WTC11 (cell line): ENCODE results near the gene DNAH14. TPM values are rescaled to one million over a fixed set of nuclear protein-coding genes. Genes with fewer than 3 reads are reported as not detected.

Source experiments
- ATAC-seq: fragments of 200-7000 bp; cut with Tn5 transposase; 2 replicates; pipeline ENCODE4 v1.10.0; 2021; ENCODE audit warnings: mild to moderate bottlenecking, moderate library complexity
- CTCF ChIA-PET: fragments of 300-600 bp; sonication (Branson Sonifier 250); formaldehyde crosslinking; loops from one replicate; lab custom pipeline; 2021; ENCODE audit warnings: antibody characterized with exemption; lab: Charles Lee
- POLR2A ChIA-PET: fragments of 350-600 bp; sonication (Branson Sonifier 250); formaldehyde crosslinking; loops from one replicate; lab custom pipeline; 2021; ENCODE audit warnings: antibody characterized with exemption; lab: Charles Lee
- DNase-seq: peaks from one replicate; pipeline ENCODE4 v3.0.0; 2021; ENCODE audit warnings: low spot score
- H3K27ac Mint-ChIP-seq: 2 replicates; pipeline ENCODE4 v1.8.0; 2021; ENCODE audit warnings: mixed read lengths
- H3K27me3 Mint-ChIP-seq: 2 replicates; pipeline ENCODE4 v1.8.0; 2021; ENCODE audit warnings: low read depth, mild to moderate bottlenecking, moderate library complexity, mixed read lengths
- H3K36me3 Mint-ChIP-seq: 2 replicates; pipeline ENCODE4 v1.8.0; 2021; ENCODE audit warnings: mixed read lengths
- H3K4me1 Mint-ChIP-seq: 2 replicates; pipeline ENCODE4 v1.8.0; 2022; ENCODE audit warnings: mixed read lengths
- H3K4me3 Mint-ChIP-seq: 2 replicates; pipeline ENCODE4 v1.8.0; 2021; ENCODE audit warnings: mild to moderate bottlenecking, moderate library complexity, mixed read lengths
- H3K9me3 Mint-ChIP-seq: 2 replicates; pipeline ENCODE4 v1.8.0; 2021; ENCODE audit warnings: mixed read lengths
- ATF1 ChIP-seq: sonication (generic); formaldehyde crosslinking; IDR thresholded peaks from 2 replicates; pipeline ENCODE4 v1.8.1; 2023; ENCODE audit warnings: mild to moderate bottlenecking, moderate library complexity, missing genetic modification reagents
- EMX1 ChIP-seq: fragments of 250-450 bp; sonication (Bioruptor Pico); IDR thresholded peaks from 2 replicates; pipeline ENCODE4 v1.8.0; 2021; ENCODE audit warnings: mild to moderate bottlenecking
- ETV6 ChIP-seq: sonication (generic); formaldehyde crosslinking; IDR thresholded peaks from 2 replicates; pipeline ENCODE4 v1.8.1; 2022; ENCODE audit warnings: mild to moderate bottlenecking, missing genetic modification reagents
- FOXK1 ChIP-seq: sonication (generic); formaldehyde crosslinking; IDR thresholded peaks from 2 replicates; pipeline ENCODE4 v1.8.0; 2022; ENCODE audit warnings: mild to moderate bottlenecking, moderate library complexity, missing genetic modification reagents
- NFATC4 ChIP-seq: fragments of 250-450 bp; sonication (Bioruptor Pico); IDR thresholded peaks from 2 replicates; pipeline ENCODE4 v1.9.0; 2021; ENCODE audit warnings: mild to moderate bottlenecking
- NR3C1 ChIP-seq: sonication (generic); formaldehyde crosslinking; conservative IDR thresholded peaks from 2 replicates; pipeline ENCODE4 v1.8.1; 2023; ENCODE audit warnings: low read depth, mild to moderate bottlenecking, missing genetic modification reagents
- SMAD4 ChIP-seq: sonication (generic); formaldehyde crosslinking; IDR thresholded peaks from 2 replicates; pipeline ENCODE4 v1.8.0; 2022; ENCODE audit warnings: mild to moderate bottlenecking, missing genetic modification reagents
- TCF7 ChIP-seq: sonication (generic); formaldehyde crosslinking; IDR thresholded peaks from 2 replicates; pipeline ENCODE4 v1.8.0; 2022; ENCODE audit warnings: mild to moderate bottlenecking, low read depth, missing genetic modification reagents, moderate library complexity
- TEAD1 ChIP-seq: sonication (generic); formaldehyde crosslinking; IDR thresholded peaks from 2 replicates; pipeline ENCODE4 v1.8.0; 2022; ENCODE audit warnings: mild to moderate bottlenecking, missing genetic modification reagents
- ZNF232 ChIP-seq: sonication (generic); formaldehyde crosslinking; IDR thresholded peaks from 2 replicates; pipeline ENCODE4 v1.8.0; 2022; ENCODE audit warnings: mild to moderate bottlenecking, missing genetic modification reagents
- ZNF416 ChIP-seq: fragments of 250-450 bp; sonication (Bioruptor Pico); IDR thresholded peaks from 2 replicates; pipeline ENCODE4 v1.9.0; 2021; ENCODE audit warnings: mild to moderate bottlenecking, inconsistent platforms
- total RNA-seq: library from RNA; stranded (reverse); gene quantifications from 3 replicates; pipeline ENCODE4 v1.2.3, GENCODE V29; 2021
- TF ChIP-seq, protein P1 (sequence below): sonication (generic); formaldehyde crosslinking; IDR thresholded peaks from 2 replicates; pipeline ENCODE4 v1.8.0; 2022; ENCODE audit warnings: mild to moderate bottlenecking, missing genetic modification reagents
- TF ChIP-seq, protein P2 (sequence below): sonication (generic); formaldehyde crosslinking; IDR thresholded peaks from 2 replicates; pipeline ENCODE4 v1.8.1; 2023; ENCODE audit warnings: mild to moderate bottlenecking, missing genetic modification reagents, moderate library complexity
- TF ChIP-seq, protein P3 (sequence below): sonication (generic); formaldehyde crosslinking; IDR thresholded peaks from 2 replicates; pipeline ENCODE4 v1.8.1; 2022; ENCODE audit warnings: mild to moderate bottlenecking, moderate library complexity, missing genetic modification reagents
- TF ChIP-seq, protein P4 (sequence below): sonication (generic); formaldehyde crosslinking; IDR thresholded peaks from 2 replicates; pipeline ENCODE4 v1.8.0; 2022; ENCODE audit warnings: mild to moderate bottlenecking, missing genetic modification reagents
- TF ChIP-seq, protein P5 (sequence below): fragments of 200-600 bp; IDR thresholded peaks from 2 replicates; pipeline ENCODE4 v1.8.0; 2022; ENCODE audit warnings: antibody characterized with exemption
- TF ChIP-seq, protein P6 (sequence below): sonication (generic); formaldehyde crosslinking; IDR thresholded peaks from 2 replicates; pipeline ENCODE4 v1.8.1; 2023; ENCODE audit warnings: mild to moderate bottlenecking, missing genetic modification reagents
- TF ChIP-seq, protein P7 (sequence below): sonication (generic); formaldehyde crosslinking; IDR thresholded peaks from 2 replicates; pipeline ENCODE4 v1.8.0; 2023; ENCODE audit warnings: missing genetic modification reagents, mild to moderate bottlenecking, borderline replicate concordance
- TF ChIP-seq, protein P8 (sequence below): sonication (generic); formaldehyde crosslinking; IDR thresholded peaks from 2 replicates; pipeline ENCODE4 v1.8.0; 2023; ENCODE audit warnings: missing genetic modification reagents

DNAH14 gene
- total RNA-seq, 1 experiment from 2014 or later = 34.1 TPM

DNA sequence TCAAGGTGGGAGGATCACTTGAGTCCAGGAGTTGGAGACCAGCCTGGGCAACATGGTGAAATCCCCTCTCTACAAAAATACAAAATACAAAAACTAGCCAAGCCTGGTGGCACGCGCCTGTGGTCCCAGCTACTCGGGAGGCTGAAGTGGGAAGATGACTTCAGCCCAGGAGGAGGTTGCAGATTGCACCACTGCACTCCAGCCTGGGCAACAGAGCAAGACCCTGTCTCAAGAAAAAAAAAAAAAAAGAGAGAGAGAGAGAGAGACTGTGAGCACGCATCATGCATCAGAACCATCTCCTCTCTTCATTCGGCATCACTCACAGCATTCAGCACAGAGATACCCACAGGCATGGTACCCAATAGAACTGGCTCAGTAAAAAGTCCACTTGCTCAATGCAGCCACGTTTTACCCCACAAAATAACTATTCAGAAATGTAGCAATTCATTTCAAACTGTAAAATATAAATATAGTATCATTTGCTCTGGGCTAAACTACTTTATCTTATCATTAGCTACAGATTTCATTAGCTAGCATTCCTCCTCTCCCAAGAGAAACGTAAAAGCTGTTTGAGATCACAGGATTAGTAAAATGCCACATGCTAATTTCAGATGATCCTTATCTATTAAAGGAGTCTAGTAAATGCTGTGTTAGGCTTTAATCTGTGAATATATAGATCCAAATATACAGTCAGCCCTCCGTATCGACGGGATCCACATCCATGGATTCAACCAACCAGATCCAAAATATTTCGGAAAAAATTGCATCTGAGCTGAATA, 486.7 kb downstream of the DNAH14 start:
- H3K4me1 Mint-ChIP-seq = peaks cover 5% of the 10 kb centered on the region; the same call in 1 of the 2 replicates
- no peaks in the 10 kb centered on the region for H3K9me3 Mint-ChIP-seq
- H3K4me3 Mint-ChIP-seq = no peak overlapping the region
- H3K36me3 Mint-ChIP-seq = peaks cover 50% of the 10 kb centered on the region
- POLR2A ChIA-PET = interaction anchor here (0.7 kb wide), 1 partner anchor 736 kb away, joined by 3 read pairs; no protein-coding TSS in a partner anchor
- H3K27ac Mint-ChIP-seq = no peak overlapping the region
- no peak for ATAC-seq
- no peaks in the 10 kb centered on the region for H3K27me3 Mint-ChIP-seq
- TF ChIP-seq EMX1 (CRISPR knock-in tag) = no peak
- TF ChIP-seq ATF1 (CRISPR knock-in tag) = no peak
- TF ChIP-seq, protein P1, sequence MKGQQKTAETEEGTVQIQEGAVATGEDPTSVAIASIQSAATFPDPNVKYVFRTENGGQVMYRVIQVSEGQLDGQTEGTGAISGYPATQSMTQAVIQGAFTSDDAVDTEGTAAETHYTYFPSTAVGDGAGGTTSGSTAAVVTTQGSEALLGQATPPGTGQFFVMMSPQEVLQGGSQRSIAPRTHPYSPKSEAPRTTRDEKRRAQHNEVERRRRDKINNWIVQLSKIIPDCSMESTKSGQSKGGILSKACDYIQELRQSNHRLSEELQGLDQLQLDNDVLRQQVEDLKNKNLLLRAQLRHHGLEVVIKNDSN (CRISPR knock-in tag) = no peak
- TF ChIP-seq FOXK1 (CRISPR knock-in tag) = no peak
- TF ChIP-seq, protein P2, sequence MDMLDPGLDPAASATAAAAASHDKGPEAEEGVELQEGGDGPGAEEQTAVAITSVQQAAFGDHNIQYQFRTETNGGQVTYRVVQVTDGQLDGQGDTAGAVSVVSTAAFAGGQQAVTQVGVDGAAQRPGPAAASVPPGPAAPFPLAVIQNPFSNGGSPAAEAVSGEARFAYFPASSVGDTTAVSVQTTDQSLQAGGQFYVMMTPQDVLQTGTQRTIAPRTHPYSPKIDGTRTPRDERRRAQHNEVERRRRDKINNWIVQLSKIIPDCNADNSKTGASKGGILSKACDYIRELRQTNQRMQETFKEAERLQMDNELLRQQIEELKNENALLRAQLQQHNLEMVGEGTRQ (CRISPR knock-in tag) = no peak
- TF ChIP-seq, protein P3, sequence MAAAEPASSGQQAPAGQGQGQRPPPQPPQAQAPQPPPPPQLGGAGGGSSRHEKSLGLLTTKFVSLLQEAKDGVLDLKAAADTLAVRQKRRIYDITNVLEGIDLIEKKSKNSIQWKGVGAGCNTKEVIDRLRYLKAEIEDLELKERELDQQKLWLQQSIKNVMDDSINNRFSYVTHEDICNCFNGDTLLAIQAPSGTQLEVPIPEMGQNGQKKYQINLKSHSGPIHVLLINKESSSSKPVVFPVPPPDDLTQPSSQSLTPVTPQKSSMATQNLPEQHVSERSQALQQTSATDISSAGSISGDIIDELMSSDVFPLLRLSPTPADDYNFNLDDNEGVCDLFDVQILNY (CRISPR knock-in tag) = no peak
- TF ChIP-seq NFATC4 (CRISPR knock-in tag) = no peak
- CTCF ChIA-PET = no interaction called here
- DNase-seq = no peak

DNA sequence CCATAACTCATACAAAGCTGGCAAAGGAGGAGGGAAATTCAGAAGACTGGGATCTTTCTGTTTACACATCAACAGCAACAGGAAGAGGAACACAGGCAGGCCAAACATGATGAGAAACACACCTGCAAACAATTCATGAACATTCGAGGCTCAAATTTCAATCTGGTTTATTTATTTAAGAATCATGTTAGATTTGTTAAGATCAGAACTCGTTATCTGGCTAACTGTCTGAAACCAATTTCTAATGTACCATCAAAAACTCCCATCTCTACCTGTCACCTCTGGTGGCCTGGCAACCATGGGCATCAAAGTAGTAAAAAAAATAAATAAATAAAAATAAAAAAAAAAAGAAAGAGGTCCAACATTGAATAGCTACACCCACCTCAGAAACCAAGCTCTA, 488.6 kb downstream of the DNAH14 start:
- CTCF ChIA-PET = interaction anchor here (1.1 kb wide), 1 partner anchor 393 kb away, joined by 3 read pairs; no protein-coding TSS in a partner anchor
- Mint-ChIP-seq H3K9me3 (no peaks in the 10 kb centered on the region), H3K27ac (no peak overlapping the region), H3K27me3 (no peaks in the 10 kb centered on the region), H3K4me1 (peaks cover 12% of the 10 kb centered on the region), H3K4me3 (no peak overlapping the region), H3K36me3 (peaks cover 36% of the 10 kb centered on the region)
- DNase-seq = no peak
- no peak for ATAC-seq
- POLR2A ChIA-PET = no interaction called here
- TF ChIP-seq, protein P4, sequence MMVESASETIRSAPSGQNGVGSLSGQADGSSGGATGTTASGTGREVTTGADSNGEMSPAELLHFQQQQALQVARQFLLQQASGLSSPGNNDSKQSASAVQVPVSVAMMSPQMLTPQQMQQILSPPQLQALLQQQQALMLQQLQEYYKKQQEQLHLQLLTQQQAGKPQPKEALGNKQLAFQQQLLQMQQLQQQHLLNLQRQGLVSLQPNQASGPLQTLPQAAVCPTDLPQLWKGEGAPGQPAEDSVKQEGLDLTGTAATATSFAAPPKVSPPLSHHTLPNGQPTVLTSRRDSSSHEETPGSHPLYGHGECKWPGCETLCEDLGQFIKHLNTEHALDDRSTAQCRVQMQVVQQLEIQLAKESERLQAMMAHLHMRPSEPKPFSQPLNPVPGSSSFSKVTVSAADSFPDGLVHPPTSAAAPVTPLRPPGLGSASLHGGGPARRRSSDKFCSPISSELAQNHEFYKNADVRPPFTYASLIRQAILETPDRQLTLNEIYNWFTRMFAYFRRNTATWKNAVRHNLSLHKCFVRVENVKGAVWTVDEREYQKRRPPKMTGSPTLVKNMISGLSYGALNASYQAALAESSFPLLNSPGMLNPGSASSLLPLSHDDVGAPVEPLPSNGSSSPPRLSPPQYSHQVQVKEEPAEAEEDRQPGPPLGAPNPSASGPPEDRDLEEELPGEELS (CRISPR knock-in tag) = no peak
- TF ChIP-seq SMAD4 (CRISPR knock-in tag) (no peak), TEAD1 (CRISPR knock-in tag) (no peak), ATF1 (CRISPR knock-in tag) (no peak), TCF7 (CRISPR knock-in tag) (no peak), NR3C1 (no peak), NFATC4 (CRISPR knock-in tag) (no peak), ETV6 (CRISPR knock-in tag) (no peak), ZNF416 (no peak), ZNF232 (CRISPR knock-in tag) (no peak)
- TF ChIP-seq, protein P5, sequence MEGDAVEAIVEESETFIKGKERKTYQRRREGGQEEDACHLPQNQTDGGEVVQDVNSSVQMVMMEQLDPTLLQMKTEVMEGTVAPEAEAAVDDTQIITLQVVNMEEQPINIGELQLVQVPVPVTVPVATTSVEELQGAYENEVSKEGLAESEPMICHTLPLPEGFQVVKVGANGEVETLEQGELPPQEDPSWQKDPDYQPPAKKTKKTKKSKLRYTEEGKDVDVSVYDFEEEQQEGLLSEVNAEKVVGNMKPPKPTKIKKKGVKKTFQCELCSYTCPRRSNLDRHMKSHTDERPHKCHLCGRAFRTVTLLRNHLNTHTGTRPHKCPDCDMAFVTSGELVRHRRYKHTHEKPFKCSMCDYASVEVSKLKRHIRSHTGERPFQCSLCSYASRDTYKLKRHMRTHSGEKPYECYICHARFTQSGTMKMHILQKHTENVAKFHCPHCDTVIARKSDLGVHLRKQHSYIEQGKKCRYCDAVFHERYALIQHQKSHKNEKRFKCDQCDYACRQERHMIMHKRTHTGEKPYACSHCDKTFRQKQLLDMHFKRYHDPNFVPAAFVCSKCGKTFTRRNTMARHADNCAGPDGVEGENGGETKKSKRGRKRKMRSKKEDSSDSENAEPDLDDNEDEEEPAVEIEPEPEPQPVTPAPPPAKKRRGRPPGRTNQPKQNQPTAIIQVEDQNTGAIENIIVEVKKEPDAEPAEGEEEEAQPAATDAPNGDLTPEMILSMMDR = no peak
- TF ChIP-seq, protein P6, sequence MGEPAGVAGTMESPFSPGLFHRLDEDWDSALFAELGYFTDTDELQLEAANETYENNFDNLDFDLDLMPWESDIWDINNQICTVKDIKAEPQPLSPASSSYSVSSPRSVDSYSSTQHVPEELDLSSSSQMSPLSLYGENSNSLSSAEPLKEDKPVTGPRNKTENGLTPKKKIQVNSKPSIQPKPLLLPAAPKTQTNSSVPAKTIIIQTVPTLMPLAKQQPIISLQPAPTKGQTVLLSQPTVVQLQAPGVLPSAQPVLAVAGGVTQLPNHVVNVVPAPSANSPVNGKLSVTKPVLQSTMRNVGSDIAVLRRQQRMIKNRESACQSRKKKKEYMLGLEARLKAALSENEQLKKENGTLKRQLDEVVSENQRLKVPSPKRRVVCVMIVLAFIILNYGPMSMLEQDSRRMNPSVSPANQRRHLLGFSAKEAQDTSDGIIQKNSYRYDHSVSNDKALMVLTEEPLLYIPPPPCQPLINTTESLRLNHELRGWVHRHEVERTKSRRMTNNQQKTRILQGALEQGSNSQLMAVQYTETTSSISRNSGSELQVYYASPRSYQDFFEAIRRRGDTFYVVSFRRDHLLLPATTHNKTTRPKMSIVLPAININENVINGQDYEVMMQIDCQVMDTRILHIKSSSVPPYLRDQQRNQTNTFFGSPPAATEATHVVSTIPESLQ (CRISPR knock-in tag) = no peak
- TF ChIP-seq, protein P3 (CRISPR knock-in tag) = no peak
- TF ChIP-seq, protein P7, sequence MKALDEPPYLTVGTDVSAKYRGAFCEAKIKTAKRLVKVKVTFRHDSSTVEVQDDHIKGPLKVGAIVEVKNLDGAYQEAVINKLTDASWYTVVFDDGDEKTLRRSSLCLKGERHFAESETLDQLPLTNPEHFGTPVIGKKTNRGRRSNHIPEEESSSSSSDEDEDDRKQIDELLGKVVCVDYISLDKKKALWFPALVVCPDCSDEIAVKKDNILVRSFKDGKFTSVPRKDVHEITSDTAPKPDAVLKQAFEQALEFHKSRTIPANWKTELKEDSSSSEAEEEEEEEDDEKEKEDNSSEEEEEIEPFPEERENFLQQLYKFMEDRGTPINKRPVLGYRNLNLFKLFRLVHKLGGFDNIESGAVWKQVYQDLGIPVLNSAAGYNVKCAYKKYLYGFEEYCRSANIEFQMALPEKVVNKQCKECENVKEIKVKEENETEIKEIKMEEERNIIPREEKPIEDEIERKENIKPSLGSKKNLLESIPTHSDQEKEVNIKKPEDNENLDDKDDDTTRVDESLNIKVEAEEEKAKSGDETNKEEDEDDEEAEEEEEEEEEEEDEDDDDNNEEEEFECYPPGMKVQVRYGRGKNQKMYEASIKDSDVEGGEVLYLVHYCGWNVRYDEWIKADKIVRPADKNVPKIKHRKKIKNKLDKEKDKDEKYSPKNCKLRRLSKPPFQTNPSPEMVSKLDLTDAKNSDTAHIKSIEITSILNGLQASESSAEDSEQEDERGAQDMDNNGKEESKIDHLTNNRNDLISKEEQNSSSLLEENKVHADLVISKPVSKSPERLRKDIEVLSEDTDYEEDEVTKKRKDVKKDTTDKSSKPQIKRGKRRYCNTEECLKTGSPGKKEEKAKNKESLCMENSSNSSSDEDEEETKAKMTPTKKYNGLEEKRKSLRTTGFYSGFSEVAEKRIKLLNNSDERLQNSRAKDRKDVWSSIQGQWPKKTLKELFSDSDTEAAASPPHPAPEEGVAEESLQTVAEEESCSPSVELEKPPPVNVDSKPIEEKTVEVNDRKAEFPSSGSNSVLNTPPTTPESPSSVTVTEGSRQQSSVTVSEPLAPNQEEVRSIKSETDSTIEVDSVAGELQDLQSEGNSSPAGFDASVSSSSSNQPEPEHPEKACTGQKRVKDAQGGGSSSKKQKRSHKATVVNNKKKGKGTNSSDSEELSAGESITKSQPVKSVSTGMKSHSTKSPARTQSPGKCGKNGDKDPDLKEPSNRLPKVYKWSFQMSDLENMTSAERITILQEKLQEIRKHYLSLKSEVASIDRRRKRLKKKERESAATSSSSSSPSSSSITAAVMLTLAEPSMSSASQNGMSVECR (CRISPR knock-in tag) = no peak
- TF ChIP-seq, protein P8, sequence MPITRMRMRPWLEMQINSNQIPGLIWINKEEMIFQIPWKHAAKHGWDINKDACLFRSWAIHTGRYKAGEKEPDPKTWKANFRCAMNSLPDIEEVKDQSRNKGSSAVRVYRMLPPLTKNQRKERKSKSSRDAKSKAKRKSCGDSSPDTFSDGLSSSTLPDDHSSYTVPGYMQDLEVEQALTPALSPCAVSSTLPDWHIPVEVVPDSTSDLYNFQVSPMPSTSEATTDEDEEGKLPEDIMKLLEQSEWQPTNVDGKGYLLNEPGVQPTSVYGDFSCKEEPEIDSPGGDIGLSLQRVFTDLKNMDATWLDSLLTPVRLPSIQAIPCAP (CRISPR knock-in tag) = no peak
